CD4-positive, alpha-beta T cell treated with Interferon alpha-2 for 1 hour (primary cell): ENCODE results near the gene CAP2.
"Not testable (repeated sequence)": the region's sequence is repeated elsewhere in the genome, so short reads cannot be mapped to it uniquely, and the experiment has no call there.

Experiments
- DNase-seq, 2 donors: peaks; one replicate each; pipeline ENCODE4 v3.0.0-alpha.2; 2020 to 2022

CAP2 gene

DNA sequence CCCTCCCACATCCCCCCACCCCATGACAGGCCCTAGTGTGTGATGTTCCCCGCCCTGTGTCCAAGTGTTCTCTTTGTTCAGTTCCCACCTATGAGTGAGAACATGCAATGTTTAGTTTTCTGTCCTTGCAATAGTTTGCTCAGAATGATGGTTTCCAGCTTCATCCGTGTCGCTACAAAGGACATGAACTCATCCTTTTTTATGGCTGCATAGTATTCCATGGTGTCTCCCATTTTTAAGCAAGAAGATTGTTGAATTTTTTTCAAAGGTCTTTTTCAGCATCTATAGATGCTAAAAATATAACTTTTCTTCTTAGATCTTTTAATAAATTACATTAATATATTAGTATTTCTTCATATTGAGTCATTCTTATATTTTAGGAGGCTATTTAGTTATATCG is 47.4 kb downstream of the CAP2 start:
- not testable (repeated sequence) for DNase-seq

DNA sequence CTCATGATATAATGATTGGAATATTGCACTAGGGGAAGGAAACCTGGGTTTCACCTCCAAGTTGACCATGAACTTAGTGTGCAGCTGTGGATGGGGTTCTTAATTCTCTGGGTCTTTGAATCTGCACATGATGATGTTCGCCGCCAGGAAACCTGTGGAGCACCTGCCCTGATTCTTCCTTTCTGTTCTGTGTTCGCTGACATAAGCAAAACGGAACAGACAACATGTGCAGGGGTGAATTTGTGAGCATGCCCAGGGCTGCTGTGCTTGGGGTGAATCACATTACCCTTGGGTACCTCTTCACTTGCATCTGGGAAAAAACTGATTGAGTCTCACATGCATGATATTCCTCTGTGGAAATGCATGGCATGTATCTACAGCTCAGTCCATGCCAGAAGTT is 48.8 kb downstream of the CAP2 start:
- DNase-seq = no peak

DNA sequence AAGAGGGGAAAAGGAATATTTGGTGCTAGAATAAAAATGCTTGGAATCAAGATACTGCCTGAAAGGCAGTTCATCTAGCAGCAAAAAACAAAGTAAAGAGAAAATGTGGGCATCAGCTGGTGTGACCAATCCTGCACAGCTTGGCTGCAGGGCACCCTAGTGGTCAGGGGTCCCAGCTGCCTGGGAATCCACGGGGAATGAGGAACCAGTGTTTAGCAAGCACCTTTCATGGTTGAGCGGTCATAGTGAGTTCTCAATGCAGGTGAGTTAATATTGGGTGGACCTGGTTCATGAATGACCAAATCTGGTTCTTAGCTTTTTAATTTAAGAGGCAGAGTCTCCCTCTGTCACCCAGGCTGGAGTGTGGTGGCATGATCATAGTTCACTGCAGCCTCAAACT is 53.3 kb downstream of the CAP2 start:
- DNase-seq = no peak

DNA sequence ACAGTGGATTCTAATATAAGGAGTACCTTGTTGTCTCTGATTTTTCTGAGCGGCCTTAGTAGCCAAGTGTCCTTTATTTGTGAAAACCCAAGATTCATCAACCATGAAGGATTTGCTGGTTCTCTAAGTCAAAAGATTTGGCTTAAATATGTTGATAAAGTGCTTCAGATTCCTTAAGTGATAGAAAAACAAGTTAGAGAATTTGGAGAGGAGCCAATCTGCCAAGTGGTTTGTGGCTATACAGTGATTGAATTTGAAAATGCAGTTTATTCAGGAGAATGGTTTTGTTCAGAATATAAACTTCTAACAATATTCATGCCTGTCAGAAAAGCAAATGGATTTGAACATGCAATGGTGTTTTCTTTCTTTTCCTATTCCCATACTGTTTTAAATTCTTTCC is 54.8 kb downstream of the CAP2 start:
- no peak for DNase-seq

DNA sequence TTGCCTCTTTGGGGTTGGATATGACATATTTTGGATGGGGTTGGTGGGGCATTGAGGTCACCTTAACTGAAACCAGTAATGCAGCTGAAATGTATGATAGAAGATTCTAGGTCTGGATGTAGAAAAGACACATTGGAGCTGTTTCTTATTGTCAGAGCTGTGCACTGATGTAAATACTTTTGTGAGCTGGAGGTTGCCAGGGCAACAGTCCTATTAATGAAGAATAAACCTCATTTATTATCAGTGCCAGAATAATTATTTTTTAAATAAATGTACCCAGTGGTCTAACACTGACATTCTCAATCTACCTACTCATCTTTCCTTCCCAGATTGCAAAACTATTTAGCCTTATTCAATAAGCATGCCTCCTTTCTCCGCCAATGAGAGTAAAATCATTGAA is 57.0 kb downstream of the CAP2 start:
- DNase-seq = no peak

DNA sequence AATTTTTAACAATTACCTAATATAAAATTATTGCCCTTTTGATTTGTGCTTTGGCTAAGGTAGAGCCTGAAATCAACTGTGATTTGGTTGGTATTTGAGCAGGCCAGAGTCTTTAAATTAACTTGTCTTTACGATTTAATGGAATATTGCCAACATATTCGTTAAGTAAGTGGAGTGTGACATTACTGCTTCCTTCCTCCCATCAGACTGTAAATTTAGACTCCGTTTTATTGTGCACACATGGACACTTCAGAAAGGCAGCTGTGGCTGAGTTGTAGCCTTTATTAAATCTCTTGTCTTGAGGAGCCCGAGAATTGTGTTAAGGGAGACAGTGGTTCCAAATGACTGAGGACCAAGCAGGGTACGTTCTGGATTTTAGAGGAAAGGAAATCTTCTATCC is 57.4 kb downstream of the CAP2 start:
- DNase-seq = no peak

DNA sequence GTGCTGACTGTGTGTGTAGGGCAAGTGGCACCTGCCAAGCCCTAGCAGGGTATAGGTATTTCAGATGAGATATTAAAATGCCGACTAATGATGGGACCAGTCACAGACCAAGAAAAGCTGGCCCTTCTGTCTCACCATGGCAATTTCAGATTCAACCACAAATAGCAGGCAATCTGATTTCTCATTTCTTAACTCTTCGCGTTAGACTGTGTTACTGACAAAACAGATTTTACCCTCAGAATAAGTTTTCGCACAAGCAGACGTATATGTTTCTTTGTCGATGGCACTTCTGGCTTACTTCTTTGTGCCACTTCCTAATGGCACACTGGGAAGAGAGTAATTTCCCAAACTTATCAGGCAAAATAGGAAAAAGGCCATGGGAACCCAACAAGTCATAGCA is 58.7 kb downstream of the CAP2 start:
- no peak for DNase-seq

DNA sequence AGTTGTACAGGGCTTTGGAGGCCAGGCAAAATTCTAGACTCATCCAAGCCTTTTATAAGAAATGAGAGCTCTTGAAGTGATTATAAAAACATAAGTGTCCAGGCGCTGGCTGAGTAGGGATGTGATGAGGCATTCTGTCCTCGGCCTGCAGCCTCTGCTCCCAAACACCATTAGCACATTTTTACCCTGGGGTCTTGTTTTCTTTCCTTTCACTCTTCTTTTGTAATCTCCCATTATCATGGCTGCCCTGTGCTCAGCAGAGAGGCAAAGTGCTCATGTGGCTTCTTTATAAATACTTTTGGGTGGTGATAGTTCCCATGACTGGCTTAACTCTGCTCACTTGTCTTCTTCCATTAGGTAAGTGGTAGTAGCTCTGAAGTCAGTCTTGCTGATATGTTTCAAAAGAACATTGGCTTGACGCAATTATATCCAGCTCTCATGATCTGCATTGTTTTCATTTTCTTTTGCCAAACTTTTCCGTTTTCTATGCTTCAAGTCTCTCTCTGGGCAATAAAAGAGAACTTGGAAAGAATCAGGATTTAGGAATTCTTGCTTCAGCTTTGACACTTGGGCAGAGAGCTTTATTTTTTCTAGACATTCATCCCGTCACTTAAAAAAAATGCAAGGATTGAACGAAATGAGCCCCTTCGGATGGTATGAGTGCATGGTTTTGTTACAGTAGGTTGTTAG is 61.1 kb downstream of the CAP2 start:
- no peak for DNase-seq

DNA sequence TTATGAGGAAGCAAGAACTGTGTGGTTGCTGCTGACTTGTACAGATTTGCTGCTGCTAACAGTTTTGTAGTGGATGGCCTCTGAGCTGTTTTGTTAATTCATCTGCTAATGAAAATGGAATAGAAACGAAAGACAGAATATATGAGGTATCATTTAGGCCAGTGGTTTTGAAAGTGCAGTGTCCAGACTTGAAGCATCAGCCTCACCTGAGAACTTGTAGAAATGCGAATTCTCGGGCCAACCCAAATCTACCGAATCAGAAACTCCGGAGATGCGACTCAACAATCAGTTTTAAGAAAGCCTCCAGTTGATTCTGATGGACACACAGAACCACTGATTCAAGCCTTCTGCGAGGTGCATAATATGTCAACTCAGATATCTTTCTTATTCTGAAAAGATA is 62.5 kb downstream of the CAP2 start:
- no peak for DNase-seq

DNA sequence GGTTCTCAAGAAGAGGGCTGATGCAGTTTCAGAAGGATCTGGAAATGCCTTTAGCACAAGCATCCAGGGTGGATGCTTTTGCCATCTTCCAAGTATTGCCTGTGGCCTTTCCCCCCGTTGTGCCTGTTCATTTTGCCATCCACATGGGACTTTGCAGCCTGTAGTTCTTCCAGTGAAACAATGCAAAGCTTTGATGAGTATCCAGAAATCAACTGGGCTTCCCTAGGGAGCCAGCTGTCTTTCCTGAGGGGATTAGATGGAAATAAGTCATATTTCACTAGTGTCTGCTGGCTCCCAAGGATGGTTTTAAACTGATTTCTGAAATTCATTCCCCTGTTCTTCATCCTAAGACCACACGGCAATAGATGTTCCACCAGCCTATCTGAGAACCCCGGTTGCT is 63.3 kb downstream of the CAP2 start:
- DNase-seq = no peak

DNA sequence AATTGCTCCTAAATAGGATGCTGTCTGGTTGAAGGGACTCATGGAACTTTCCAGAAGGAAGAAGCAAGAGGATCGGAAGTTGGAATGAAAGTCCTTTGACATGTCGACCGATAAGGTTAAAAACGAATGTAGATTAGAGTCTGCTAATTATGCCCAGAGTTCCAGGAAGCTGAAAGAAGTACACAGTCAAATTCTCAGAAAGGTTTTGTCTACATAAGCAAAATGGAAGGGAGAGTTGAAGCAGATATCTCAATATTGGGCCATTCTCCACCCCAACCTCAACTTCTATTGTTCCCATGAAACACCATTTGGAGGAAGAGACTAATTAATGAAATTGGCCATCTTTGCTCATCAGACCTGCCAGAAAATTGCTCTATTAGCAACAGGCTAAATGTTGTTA is 64.0 kb downstream of the CAP2 start:
- DNase-seq = no peak

DNA sequence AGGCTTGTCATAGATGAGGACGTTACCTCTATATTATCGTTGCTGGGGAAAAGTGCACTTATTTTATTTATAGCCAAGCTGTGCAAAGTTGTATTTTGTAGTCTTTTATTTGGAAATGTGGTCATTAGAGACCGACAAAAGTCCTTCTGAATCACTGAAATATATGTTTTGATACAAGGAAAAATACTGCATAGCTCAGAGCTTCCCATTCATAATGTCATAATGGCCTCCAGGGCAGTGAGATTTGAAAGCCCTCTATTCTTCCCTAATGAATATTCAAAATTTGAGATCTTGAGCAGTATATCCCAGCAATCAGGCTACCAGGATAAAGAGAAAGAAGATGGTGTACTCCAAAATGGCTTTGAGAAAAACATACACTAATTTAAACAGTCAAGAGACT is 64.6 kb downstream of the CAP2 start:
- no peak for DNase-seq

DNA sequence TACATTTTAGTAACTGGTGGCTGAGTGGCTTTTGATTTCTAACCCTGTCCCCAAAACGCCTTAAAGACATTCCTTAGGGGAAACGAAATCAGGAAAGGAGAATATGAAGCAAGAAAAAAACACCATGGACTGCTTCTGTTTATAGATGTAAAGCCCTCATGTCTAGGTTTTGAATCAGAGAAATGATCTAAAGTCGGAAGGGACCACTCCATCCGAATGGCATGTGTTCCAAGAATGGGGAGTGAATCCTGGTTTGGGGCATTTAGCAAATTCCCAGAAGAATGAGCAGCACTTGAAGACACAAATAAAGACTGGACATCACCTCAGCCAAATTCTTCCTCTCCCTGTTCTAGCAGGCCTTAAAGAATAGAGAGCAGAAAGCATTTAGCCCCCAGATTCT is 65.6 kb downstream of the CAP2 start:
- DNase-seq = no peak

DNA sequence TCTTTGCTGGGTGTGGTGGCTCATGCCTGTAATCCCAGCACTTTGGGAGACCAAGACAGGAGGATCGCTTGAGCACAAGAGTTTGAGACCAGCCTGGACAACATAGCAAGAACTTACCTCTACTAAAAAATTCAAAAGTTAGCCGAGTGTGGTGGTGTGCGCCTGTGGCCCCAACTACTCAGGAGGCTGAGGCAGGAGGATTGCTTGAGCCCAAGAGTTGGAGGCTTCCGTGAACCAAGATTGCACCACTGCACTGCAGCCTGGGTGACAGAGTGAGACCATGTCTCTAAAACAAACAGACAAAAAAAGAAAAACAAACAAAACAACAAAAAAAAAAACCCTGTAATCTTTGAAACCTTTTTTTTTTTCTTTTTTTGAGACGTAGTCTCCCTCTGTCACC is 67.5 kb downstream of the CAP2 start:
- DNase-seq = no peak

DNA sequence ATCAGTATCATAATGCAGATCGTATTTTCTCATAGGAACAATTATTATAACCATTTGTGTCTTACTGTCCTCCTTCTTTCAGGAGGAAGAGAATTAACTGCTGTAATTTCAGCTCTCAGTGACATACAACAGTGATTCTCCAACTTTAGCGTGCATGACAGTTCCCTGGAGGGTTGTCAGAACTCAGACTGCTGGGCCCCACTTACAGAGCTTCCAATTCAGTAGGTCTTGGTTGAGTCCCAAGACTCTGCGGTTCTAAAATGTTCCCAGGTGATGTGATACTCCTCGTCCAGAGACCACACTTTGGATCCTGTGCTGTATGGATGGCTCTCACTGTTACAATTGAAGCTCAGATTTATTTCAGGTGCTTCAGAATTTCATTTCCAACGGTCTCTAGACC is 72.8 kb downstream of the CAP2 start:
- DNase-seq = no peak

DNA sequence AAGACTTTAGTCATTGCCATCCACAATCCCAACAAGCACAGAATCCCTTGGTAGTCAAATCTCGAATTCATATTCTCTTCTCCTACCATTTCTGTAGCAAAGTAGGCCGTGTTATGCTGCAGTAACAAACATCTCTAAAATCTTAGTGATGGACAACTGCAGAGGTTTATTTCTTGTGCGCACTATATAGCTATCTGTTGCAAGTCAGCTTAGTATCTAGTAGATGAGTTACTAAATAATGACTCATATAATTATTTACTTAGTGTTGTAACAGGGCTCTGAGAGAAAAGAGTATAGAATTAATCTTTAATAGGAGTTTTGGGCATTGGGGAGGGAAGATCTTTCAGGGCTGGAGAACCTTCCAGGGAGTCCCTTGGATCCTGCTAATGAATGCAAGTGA is 73.3 kb downstream of the CAP2 start:
- no peak for DNase-seq

DNA sequence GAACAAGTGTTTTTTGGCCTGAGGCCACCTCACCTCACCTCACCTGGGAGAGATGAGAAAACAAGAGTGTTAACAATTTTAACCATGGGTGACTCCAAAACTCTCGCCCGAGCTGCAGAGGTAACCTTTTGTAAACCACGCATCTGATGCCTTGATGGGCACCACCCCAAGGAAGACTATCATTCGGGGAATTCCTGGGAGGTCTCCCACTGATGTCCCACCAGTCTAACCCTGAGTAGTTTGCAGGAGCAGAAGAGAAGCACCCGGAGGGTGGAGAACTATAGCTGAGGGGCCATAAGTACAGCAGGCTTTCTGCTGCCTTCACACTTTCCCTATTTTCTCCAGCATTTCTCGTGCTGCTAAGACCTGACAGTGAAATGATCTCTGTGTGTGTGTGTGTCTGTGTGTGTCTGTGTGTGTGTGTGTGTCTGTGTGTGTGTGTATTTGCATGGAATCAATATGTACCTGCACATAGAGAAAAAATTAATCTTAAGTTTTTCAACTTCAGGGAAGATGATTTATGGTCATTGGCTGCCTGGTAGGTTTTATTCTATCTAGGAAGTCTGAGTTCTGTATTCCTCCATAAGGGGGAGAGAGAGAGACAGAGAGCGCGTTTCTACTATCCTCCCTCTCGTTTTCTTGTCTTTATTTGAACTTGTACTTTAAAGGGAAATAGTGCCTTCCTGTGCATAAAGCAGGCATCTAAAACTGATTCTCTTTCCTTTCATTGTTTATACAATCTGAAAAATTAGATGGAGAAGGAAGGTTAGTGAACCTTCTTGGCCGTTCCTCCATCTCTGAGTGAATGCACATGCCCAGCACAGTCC is 75.8 kb downstream of the CAP2 start:
- DNase-seq = no peak

DNA sequence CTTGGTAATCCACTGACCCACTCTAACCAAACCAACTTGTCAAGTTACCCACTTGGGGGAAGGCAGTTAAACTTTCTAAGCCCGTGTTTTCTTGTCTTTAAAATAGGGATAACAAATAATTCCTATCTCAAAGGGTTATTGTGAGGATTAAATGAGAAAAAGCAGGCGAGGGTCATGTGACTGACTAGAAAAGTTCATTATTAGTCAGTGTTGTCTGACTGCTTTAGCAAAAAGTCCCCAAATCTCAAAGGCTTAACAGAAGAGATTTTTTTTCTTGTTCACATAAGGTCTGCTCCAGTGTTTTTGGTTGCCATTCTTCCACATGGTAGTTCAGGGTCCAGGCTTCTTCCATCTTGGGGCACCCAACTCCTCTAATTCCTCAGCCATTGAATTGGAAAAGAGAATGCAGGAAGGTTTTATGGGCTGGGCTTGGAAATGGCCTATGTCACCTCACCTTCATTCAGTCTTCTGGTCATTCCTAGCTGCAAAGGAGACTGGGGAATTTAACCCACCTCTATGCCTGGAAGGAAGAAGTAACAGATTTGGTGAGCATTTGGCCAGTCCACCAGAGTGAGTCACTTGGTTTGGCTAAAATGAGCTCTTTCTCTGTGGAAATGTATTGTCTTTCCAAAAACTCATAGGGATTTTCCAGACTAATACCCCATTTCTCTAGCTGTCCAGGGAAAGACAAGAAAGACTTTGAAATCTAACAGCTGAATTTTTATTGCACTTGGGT is 77.0 kb downstream of the CAP2 start:
- no peak for DNase-seq

DNA sequence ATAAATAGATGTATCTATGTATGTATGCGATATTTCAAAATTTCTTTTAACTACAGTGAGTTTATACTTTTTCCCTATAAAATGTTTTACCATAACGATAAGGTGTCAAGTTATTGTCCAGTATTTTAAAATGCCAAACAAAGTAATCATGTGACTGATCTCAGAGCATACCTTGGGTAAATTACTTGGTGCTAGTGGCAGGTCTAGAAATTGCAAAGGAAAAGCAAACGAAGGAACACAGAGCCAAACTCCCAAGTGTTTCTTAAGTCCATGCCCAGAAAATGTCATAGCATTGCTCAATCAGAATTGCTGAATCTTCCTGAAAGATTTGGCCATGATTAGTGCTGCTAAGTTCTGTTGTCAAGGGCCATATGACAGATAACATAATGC is 77.5 kb downstream of the CAP2 start:
- DNase-seq = no peak

DNA sequence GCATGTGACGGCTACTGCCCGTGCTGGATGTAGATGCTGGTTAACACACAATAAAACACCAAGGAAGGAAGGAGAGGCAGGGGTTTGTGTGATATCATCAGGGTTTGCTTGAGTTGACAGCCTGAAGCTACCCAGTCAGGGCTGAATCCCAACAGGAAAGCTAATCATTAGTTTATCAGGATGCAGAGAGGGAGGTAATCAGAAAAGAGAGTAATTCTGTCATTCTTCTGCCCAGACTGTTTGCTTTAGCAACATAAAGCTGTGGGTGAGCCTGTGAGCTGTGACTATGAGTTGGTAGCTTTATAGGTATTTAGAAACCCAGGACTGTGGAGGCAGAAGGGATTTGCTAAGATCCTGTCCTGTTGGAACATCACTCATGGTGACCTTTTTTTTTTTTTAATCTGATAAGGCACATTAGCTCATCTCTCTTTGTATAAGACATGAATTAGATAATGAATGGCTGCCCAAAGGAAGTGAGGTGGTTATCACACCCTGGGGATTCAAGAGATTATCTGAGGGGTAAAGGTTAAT is 79.3 kb downstream of the CAP2 start:
- DNase-seq = no peak

DNA sequence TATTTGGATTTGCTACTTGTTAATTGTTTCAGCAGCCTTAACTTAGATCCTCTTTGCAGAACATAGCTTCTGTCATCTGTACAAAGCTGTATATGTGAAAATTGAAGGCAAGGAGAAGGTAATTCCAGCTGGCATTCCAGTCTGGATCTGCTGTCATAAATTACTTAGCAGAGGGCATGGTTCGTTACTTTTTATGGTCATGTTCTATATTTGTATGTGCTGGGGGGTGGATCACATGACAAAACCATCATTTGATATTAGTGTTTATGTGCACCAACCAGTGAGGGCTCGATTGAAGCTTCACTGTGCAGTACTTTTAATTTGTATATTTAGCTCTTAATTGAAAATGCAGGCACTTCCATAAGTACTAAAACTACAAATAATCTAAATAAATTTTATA is 80.2 kb downstream of the CAP2 start:
- DNase-seq = no peak

DNA sequence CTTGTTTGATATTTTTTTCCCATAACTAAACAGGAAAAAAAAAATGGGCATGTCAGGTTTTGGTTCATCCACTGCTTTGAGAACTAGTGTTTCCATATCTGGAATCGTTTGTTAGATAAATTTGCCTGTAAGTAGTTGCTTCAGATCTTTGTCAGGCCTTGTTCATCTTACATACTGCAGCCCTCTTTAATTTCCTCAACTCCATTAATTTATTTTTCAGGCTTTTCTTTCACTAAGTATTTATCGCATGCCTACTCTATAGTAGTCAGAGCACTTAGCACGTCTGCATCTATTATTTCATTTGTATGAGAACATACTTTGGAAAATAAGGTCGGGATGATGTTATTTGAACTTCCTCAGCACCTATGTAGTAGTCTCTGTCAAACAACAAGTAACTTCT is 80.9 kb downstream of the CAP2 start:
- DNase-seq = no peak

DNA sequence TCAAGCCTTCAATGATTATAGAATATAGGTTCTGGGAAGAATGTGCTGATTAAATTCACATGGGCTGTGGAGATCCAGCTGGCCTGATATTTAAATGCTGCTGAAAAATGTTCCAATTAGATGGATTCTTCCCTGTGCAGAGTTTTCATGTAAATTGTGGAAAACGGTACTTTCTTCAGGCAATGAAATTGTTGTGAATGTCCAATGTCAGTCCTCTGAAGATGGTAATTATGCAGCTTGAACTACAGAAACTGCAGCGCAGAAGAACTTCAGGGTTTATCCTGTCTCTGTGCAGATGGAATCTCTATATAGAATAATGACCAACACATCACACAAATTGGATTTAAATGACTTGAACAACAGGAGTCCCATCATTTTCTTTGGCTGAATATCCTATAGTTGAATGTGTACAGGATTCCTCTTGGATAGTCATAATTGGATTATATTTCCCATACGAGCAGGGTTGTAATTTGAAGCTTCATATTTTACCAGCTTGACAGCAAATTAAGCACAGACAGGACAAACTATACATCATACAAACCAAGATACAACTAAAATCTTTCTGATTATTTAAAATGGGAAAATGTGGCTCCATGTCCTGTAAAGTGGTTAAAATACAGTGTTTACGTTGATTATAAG is 82.3 kb downstream of the CAP2 start:
- no peak for DNase-seq
